ENCODE results near the gene IQGAP3. TPM values are rescaled to one million over a fixed set of nuclear protein-coding genes. Genes with fewer than 3 reads are reported as not detected.

Gene IQGAP3
- total RNA-seq, 2 donors from 2014 or later: 2.2 to 3.5 TPM

DNA sequence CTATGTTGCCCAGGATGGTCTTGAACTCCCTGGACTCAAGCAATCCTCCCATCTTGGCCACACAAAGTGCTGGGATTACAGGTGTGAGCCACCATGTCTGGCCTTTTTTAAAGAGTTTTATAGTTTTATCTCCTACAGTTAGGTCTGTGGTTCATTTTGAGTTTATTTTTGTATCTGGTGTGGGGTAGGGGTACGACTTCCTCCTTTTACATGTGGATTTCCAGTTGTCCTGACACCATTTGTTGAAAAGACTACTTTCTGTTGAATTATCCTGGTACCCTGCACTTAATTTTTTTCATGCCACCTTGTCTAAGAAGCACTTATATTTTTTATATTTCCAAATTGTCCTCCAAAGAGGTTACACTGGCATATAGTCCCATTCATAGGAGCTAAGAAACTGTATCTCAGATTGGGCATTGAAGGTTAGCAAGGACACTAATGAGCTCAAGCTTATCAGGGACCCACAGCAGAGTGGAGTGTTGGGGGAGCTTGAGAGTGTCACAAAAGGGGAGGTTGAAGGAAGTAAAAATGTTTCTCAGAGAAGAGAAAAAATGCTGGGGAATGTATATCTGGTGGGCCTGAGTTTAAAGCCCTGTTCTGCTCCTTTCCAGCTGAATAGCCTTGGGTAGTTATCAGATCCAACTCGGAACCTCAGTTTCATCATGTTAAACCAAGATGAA, 48.4 kb downstream of the IQGAP3 start:
- TF ChIP-seq CTCF (IDR thresholded peaks at IDR 0.05): no peak
- Histone ChIP-seq H3K9me3 (no peaks in the 10 kb centered on the region), H3K27me3 (replicated peaks; ENCODE audit: insufficient read depth) (no peaks in the 10 kb centered on the region), H3K36me3 (no peaks in the 10 kb centered on the region), H3K4me3 (no peak overlapping the region), H3K27ac (no peak overlapping the region), H3K4me1 (ENCODE audit: control insufficient read depth in 1 of 2, low read depth in 2 of 2) (no peaks in the 10 kb centered on the region)
- DNase-seq (ENCODE audit: low spot score) (no peak), ATAC-seq (ENCODE audit: insufficient number of reproducible peaks, low FRiP score, low read depth) (no peak)

DNA sequence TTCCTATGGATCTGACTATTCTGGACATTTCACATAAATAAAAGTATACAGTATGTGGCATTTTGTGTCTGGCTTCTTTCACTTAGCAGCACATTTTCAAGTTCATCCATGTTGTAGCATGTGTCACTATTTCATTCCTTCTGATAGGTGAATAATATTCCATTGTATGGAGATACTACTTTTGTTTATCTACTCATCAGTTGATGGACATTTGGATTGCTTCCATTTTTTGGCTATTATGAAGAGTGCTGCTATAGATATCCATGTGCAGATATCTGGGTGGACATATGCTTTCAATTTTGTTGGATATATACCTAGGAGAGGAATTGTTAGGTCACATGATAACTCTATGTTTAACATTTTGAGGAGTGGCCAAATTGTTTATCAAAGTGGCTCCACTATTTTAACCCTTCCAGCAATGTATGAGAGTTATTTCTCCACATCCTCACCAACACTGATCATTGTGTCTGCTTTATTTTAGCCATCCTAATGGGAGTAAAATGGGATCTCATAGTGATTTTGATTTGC, 49.9 kb downstream of the IQGAP3 start:
- H3K27ac ChIP-seq: no peak overlapping the region
- no peaks in the 10 kb centered on the region for H3K36me3 ChIP-seq
- no peak for ATAC-seq (ENCODE audit: insufficient number of reproducible peaks, low FRiP score, low read depth)
- H3K9me3 ChIP-seq: no peaks in the 10 kb centered on the region
- no peak for DNase-seq (ENCODE audit: low spot score)
- H3K4me1 ChIP-seq (ENCODE audit: control insufficient read depth in 1 of 2, low read depth in 2 of 2): no peaks in the 10 kb centered on the region
- no peaks in the 10 kb centered on the region for H3K27me3 ChIP-seq (replicated peaks; ENCODE audit: insufficient read depth)
- no peak for TF ChIP-seq CTCF (IDR thresholded peaks at IDR 0.05)
- H3K4me3 ChIP-seq: no peak overlapping the region

DNA sequence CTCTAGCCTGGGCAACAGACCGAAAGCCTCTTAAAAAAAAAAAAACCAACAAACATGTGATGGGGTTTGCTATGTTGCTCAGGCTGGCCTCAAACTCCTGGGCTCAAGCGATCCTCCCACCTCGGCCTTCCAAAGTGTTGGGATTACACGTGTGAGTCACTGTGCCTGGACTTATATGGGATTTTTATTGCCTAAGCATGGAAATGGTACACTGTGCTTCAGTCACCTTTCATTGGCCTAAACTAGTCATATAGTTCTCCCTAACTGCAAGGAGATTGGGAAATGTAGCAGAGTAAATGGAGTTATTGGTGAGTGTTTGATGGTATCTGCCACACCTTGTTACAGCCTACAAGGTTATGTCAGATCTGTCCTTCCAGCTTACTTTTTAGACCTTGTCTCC, 54.6 kb downstream of the IQGAP3 start:
- H3K4me1 ChIP-seq (ENCODE audit: control insufficient read depth in 1 of 2, low read depth in 2 of 2): no peaks in the 10 kb centered on the region
- H3K4me3 ChIP-seq: no peak overlapping the region
- H3K36me3 ChIP-seq: no peaks in the 10 kb centered on the region
- no peak overlapping the region for H3K27ac ChIP-seq
- H3K9me3 ChIP-seq: no peaks in the 10 kb centered on the region
- no peak for ATAC-seq (ENCODE audit: insufficient number of reproducible peaks, low FRiP score, low read depth)
- DNase-seq (ENCODE audit: low spot score): no peak
- TF ChIP-seq CTCF (IDR thresholded peaks at IDR 0.05): no peak
- H3K27me3 ChIP-seq (replicated peaks; ENCODE audit: insufficient read depth): no peaks in the 10 kb centered on the region

DNA sequence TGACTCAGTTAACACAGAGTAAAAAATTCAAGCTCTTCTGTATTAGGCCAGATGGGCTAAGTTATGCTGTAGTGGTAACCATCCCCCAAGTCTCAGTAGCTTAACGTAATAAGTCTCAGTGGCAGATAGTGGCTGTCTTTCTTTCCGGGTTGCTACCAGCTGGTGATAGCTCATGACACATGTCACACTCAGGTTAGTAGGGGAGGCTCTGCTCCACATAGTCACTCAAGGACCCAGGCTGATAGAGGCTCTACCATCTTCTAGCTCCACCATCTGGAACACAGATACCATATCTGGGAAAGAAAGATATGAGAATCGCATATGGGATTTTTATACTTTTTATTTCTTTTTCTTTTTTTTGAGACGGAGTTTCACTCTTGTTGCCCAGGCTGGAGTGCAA, 55.5 kb downstream of the IQGAP3 start:
- Histone ChIP-seq H3K27me3 (replicated peaks; ENCODE audit: insufficient read depth) (no peaks in the 10 kb centered on the region), H3K36me3 (no peaks in the 10 kb centered on the region), H3K9me3 (no peaks in the 10 kb centered on the region), H3K27ac (no peak overlapping the region), H3K4me3 (no peak overlapping the region), H3K4me1 (ENCODE audit: control insufficient read depth in 1 of 2, low read depth in 2 of 2) (no peaks in the 10 kb centered on the region)
- DNase-seq (ENCODE audit: low spot score) (no peak), ATAC-seq (ENCODE audit: insufficient number of reproducible peaks, low FRiP score, low read depth) (no peak)
- TF ChIP-seq CTCF (IDR thresholded peaks at IDR 0.05): no peak

- H3K4me3 ChIP-seq: no peak overlapping the region
- H3K4me1 ChIP-seq (ENCODE audit: control insufficient read depth in 1 of 2, low read depth in 2 of 2): peaks cover 0 to 4% of the 10 kb centered on the region in 2 donors
- TF ChIP-seq CTCF (IDR thresholded peaks at IDR 0.05): no peak
- no peak overlapping the region for H3K27ac ChIP-seq
- H3K9me3 ChIP-seq: no peaks in the 10 kb centered on the region
- H3K27me3 ChIP-seq (replicated peaks; ENCODE audit: insufficient read depth): no peaks in the 10 kb centered on the region
- ATAC-seq (ENCODE audit: insufficient number of reproducible peaks, low FRiP score, low read depth) (no peak), DNase-seq (ENCODE audit: low spot score) (no peak)
- H3K36me3 ChIP-seq: no peaks in the 10 kb centered on the region
Measured at GRCh38 chr1:156515956-156516355, 56.4 kb downstream of the IQGAP3 start.
